ENCODE results near the gene NCK2. TPM values are rescaled to one million over a fixed set of nuclear protein-coding genes. Genes with fewer than 3 reads are reported as not detected.

Gene NCK2
- total and polyA plus RNA-seq, 2 of the 4 experiments (the other 2 are of a cell fraction): 15.8 to 22.2 TPM

- H3K56ac ChIP-seq (ENCODE audit: extremely low read depth, insufficient read depth, low read length): no peak overlapping the region
- no peak overlapping the region for H2AK9ac ChIP-seq (replicated peaks; ENCODE audit: low read depth, low read length, poor library complexity)
- no peak overlapping the region for H2AFZ ChIP-seq (replicated peaks; ENCODE audit: low read length, poor library complexity)
- H4K91ac ChIP-seq (ENCODE audit: insufficient read depth, low read depth, low read length): no peak overlapping the region
- no peak overlapping the region for H3K23ac ChIP-seq (ENCODE audit: low read depth, low read length)
- TF ChIP-seq CHD1 (IDR thresholded peaks at IDR 0.05; ENCODE audit: low read depth, low read length): no peak
- TF ChIP-seq BHLHE40 (IDR thresholded peaks at IDR 0.05; ENCODE audit: low read depth, low read length): no peak
- TF ChIP-seq MXI1 (IDR thresholded peaks at IDR 0.05; ENCODE audit: borderline replicate concordance, low read depth, low read length): no peak
- no peak for TF ChIP-seq FOS (IDR thresholded peaks at IDR 0.05; ENCODE audit: low read depth, low read length)
- ATAC-seq (ENCODE audit: low read depth) (no peak), DNase-seq (no peak)
- H3K4me1 ChIP-seq (ENCODE audit: control insufficient read depth, insufficient read depth, low read length): peaks cover 9% of the 10 kb centered on the region
- no peak overlapping the region for H3K14ac ChIP-seq (replicated peaks; ENCODE audit: low read depth, low read length)
- no peak overlapping the region for H3K4me2 ChIP-seq (ENCODE audit: low read depth, low read length)
- H3K9me1 ChIP-seq (ENCODE audit: insufficient read depth, low read length): peaks cover 13% of the 10 kb centered on the region; the same call in 1 of the 2 replicates
- in situ Hi-C loops (cut with MboI; ENCODE audit: low sequenced_read_pairs): loop anchor here (25.0 kb wide), 1 partner anchor 445 kb away; the partner anchor contains the start of genes C2orf49 and TGFBRAP1
- H3K36me3 ChIP-seq (ENCODE audit: control insufficient read depth, insufficient read depth, low read length): peaks cover 1% of the 10 kb centered on the region
- no peak overlapping the region for H2BK20ac ChIP-seq (ENCODE audit: low read depth, low read length)
- H3K9me3 ChIP-seq (ENCODE audit: control insufficient read depth, insufficient read depth, low read length): no peaks in the 10 kb centered on the region
- no peak overlapping the region for H4K5ac ChIP-seq (ENCODE audit: low read depth, low read length)
- no peak overlapping the region for H2BK15ac ChIP-seq (ENCODE audit: low read depth, low read length)
- ChIA-PET POLR2A (ENCODE audit: unreplicated experiment) (no interaction called here), CTCF (no interaction called here)
- H2AK5ac ChIP-seq (ENCODE audit: low read depth, low read length): no peak overlapping the region
- intact Hi-C loops (cut with micrococcal nuclease): no loop called here
- no peak overlapping the region for H2BK120ac ChIP-seq (ENCODE audit: low read depth, low read length)
- H3K79me1 ChIP-seq (ENCODE audit: low read depth in 1 of 2, low read length in 2 of 2): peaks cover 62 to 78% of the 10 kb centered on the region in 2 experiments
- H3K4me3 ChIP-seq (ENCODE audit: insufficient read depth, low read depth, low read length): no peak overlapping the region
- dilution Hi-C loops (cut with HindIII; ENCODE audit: low sequenced_read_pairs, unreplicated experiment): no loop called here
- no peak overlapping the region for H2BK5ac ChIP-seq (ENCODE audit: low read depth, low read length, poor library complexity, severe bottlenecking)
- H4K8ac ChIP-seq (ENCODE audit: low read depth in 2 of 2, low read length in 2 of 2): no peak overlapping the region
- BruUV-seq (replicated peaks): no TSS peak
- H3K4ac ChIP-seq (ENCODE audit: low read depth, low read length): no peak overlapping the region
- H3K9ac ChIP-seq (ENCODE audit: low read depth, low read length): no peak overlapping the region
- H3K27ac ChIP-seq (ENCODE audit: insufficient read depth, low read length): no peak overlapping the region
- WGBS, 2 experiments (ENCODE audit: extremely low coverage in 2 of 2, insufficient read length in 1 of 2): 73% methylated on average over 3 of the region's 12 CpGs; no CpG with 5 or more reads in 1 of the 2 experiments
- no peaks in the 10 kb centered on the region for H3K27me3 ChIP-seq (ENCODE audit: control insufficient read depth, insufficient read depth, low read length)
- no peak overlapping the region for H3K18ac ChIP-seq (ENCODE audit: low read depth, low read length)
- H4K20me1 ChIP-seq (ENCODE audit: insufficient read depth, low read length): peaks cover 56% of the 10 kb centered on the region
These were observed 37.9 kb downstream of the NCK2 start for GRCh38 chr2:105782646-105783045.

Measured in IMR-90 (cell line).